Spleen (tissue), 7 donors: Measurements from ENCODE around the gene C12orf56.

Experiments used
- CTCF ChIP-seq, 11 experiments: fragments of 200-600 bp in 7 of 11; fragments of 450-650 bp in 4 of 11; sonication (generic) in 4 of 11; IDR thresholded peaks in 8 of 11; conservative IDR thresholded peaks in 3 of 11; 1 replicate in 7 of 11; 2 replicates in 4 of 11; pipeline versions ENCODE4 v1.4.0 to v1.8.0; 2016 to 2021; ENCODE audit warnings: antibody characterized with exemption in 11 of 11, inconsistent platforms in 4 of 11, mild to moderate bottlenecking in 1 of 11
- POLR2AphosphoS5 ChIP-seq, 3 donors: sonication (generic); formaldehyde crosslinking; IDR thresholded peaks; one replicate each; pipeline ENCODE4 v1.5.1; 2017; ENCODE audit warnings: antibody characterized with exemption in 3 of 3
- donor health status: DM: no; HTN: no; CAD: no; lungs with moderate emphysema.
- donor health status: DM: no; HTN: no; CAD: no.
- donor health status: DM: no; HTN: no; CAD: no.

- TF ChIP-seq CTCF (IDR thresholded peaks at IDR 0.05 in 8 of 11, conservative IDR thresholded peaks at IDR 0.05 in 3 of 11), result no peak
- TF ChIP-seq POLR2AphosphoS5 (IDR thresholded peaks at IDR 0.05), result no peak
These were observed 94.3 kb downstream of the C12orf56 start for GRCh38 chr12:64296301-64296700.
